Measurements from ENCODE around the gene SNX9.
"Not testable (repeated sequence)": the region's sequence is repeated elsewhere in the genome, so short reads cannot be mapped to it uniquely, and the experiment has no call there.

Gene SNX9

GRCh38 chr6:157831424-157832249 is 8.6 kb downstream of the SNX9 start:
- no peak for DNase-seq (ENCODE audit: low spot score)

- no peak for DNase-seq (ENCODE audit: low spot score)
Observed at GRCh38 chr6:157832250-157832967, 9.4 kb downstream of the SNX9 start.

- DNase-seq (ENCODE audit: low spot score): no peak
Observed at GRCh38 chr6:157834549-157834948, 11.5 kb downstream of the SNX9 start.

GRCh38 chr6:157838718-157839430 is 15.8 kb downstream of the SNX9 start:
- DNase-seq (ENCODE audit: low spot score): no peak

- no peak for DNase-seq (ENCODE audit: low spot score)
Observed at GRCh38 chr6:157839606-157840005, 16.6 kb downstream of the SNX9 start.

GRCh38 chr6:157840261-157840660 is 17.2 kb downstream of the SNX9 start:
- DNase-seq (ENCODE audit: low spot score): no peak

- no peak for DNase-seq (ENCODE audit: low spot score)
Observed at GRCh38 chr6:157840776-157841175, 17.7 kb downstream of the SNX9 start.

GRCh38 chr6:157841211-157841840 is 18.3 kb downstream of the SNX9 start:
- DNase-seq (ENCODE audit: low spot score): no peak

- DNase-seq (ENCODE audit: low spot score): no peak
Observed at GRCh38 chr6:157842212-157842611, 19.2 kb downstream of the SNX9 start.

GRCh38 chr6:157844196-157844595 is 21.1 kb downstream of the SNX9 start:
- DNase-seq (ENCODE audit: low spot score): not testable (repeated sequence)

- no peak for DNase-seq (ENCODE audit: low spot score)
Observed at GRCh38 chr6:157845493-157846259, 22.6 kb downstream of the SNX9 start.

- no peak for DNase-seq (ENCODE audit: low spot score)
Observed at GRCh38 chr6:157847846-157848245, 24.8 kb downstream of the SNX9 start.

GRCh38 chr6:157848693-157849092 is 25.6 kb downstream of the SNX9 start:
- no peak for DNase-seq (ENCODE audit: low spot score)

GRCh38 chr6:157849288-157850017 is 26.4 kb downstream of the SNX9 start:
- DNase-seq (ENCODE audit: low spot score): no peak

- DNase-seq (ENCODE audit: low spot score): no peak
Observed at GRCh38 chr6:157850030-157850429, 27.0 kb downstream of the SNX9 start.

GRCh38 chr6:157853018-157853805 is 30.2 kb downstream of the SNX9 start:
- no peak for DNase-seq (ENCODE audit: low spot score)

GRCh38 chr6:157853902-157854502 is 31.0 kb downstream of the SNX9 start:
- no peak for DNase-seq (ENCODE audit: low spot score)

GRCh38 chr6:157855325-157855724 is 32.3 kb downstream of the SNX9 start:
- DNase-seq (ENCODE audit: low spot score): no peak

- not testable (repeated sequence) for DNase-seq (ENCODE audit: low spot score)
Observed at GRCh38 chr6:157855804-157856203, 32.8 kb downstream of the SNX9 start.

GRCh38 chr6:157858664-157859063 is 35.6 kb downstream of the SNX9 start:
- DNase-seq (ENCODE audit: low spot score): not testable (repeated sequence)

All from HuH-7 (cell line).